ENCODE data around the gene RFX1.

DNA sequence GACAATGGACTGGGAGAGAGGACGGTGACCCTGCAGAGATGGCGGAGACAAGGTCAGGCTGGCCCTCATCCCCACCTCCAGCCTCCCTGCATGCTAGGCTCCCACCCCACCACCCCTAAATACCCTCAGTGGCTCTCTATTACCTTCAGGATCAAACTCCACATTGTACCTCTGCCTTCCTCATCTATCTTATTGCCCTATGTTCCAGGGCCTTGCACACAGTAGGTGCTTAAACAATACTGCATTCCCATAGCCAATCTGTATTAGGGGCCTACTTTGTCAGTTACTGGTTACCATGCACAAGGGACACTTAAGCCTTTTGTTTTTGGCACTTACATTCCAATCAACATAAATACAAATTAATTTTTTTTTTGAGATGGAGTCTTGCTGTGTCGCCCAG lies 49.3 kb upstream of the RFX1 start:
- TF ChIP-seq CTCF (IDR thresholded peaks at IDR 0.05): no peak
- no peak for TF ChIP-seq POLR2A (IDR thresholded peaks at IDR 0.05)

All from lower leg skin (tissue), 3 donors.